Right lobe of liver (tissue), 6 donors: ENCODE measurements around the gene KCNQ2. TPM values are rescaled to one million over a fixed set of nuclear protein-coding genes. Genes with fewer than 3 reads are reported as not detected.
"Not testable (repeated sequence)": the region's sequence is repeated elsewhere in the genome, so short reads cannot be mapped to it uniquely, and the experiment has no call there.

Experiments used
- ATAC-seq, 4 donors: fragments of 200-7000 bp; cut with Tn5 transposase; one replicate each; pipeline ENCODE4 v1.9.1; 2020; ENCODE audit warnings: mild to moderate bottlenecking in 4 of 4, moderate library complexity in 4 of 4
- DNase-seq, 3 donors: peaks; one replicate each; pipeline ENCODE4 v3.0.0-alpha.2; 2020
- H3K27ac ChIP-seq, 3 donors: fragments of 200-600 bp; one replicate each; pipeline ENCODE4 v1.8.0; 2022
- H3K27me3 ChIP-seq, 2 donors: fragments of 200-600 bp; one replicate each; pipeline ENCODE4 v1.8.0; 2022
- H3K36me3 ChIP-seq, 4 donors: fragments of 200-600 bp; sonication (generic) in 1 of 4; one replicate each; pipeline versions ENCODE4 v1.5.1 to v1.8.0; 2017 to 2022; ENCODE audit warnings: control low read depth in 1 of 4
- H3K4me1 ChIP-seq, 4 donors: fragments of 200-600 bp; sonication (generic) in 1 of 4; one replicate each; pipeline versions ENCODE4 v1.5.1 to v1.8.0; 2017 to 2022; ENCODE audit warnings: control low read depth in 1 of 4
- H3K4me3 ChIP-seq, 3 donors: fragments of 200-600 bp; one replicate each; pipeline ENCODE4 v1.8.0; 2022
- H3K9me3 ChIP-seq, 4 donors: fragments of 200-600 bp; sonication (generic) in 1 of 4; one replicate each; pipeline versions ENCODE4 v1.5.1 to v1.8.0; 2017 to 2022; ENCODE audit warnings: control low read depth in 1 of 4
- POLR2A ChIP-seq: fragments of 450-650 bp; IDR thresholded peaks from one replicate; pipeline ENCODE4 v1.6.1; 2017; ENCODE audit warnings: antibody characterized with exemption, mild to moderate bottlenecking
- WGBS: methylation state at CpG from one replicate; pipeline ENCODE4 v1.1.6; 2018; ENCODE audit warnings: low coverage, low lambda C conversion rate; ENCODE audit not compliant: insufficient coverage; ENCODE audit errors: missing lambda C conversion rate; 5-methylcytosine and 5-hydroxymethylcytosine counted together
- intact Hi-C, 2 donors: fragments of 100-400 bp; cut with DNase I; formaldehyde crosslinking; loops; one replicate each; pipeline versions ENCODE4 v1.11.2 to v1.14.1; 2022
- total RNA-seq, 6 experiments: library from RNA; depleted of rRNA in 2 of 6; stranded (reverse); fragments of >200 nt in 2 of 6; fragmentation: NEBNext Ultra II Directional in 3 of 6; extraction: Animal tissue kit (Norgen Biotek cat#: 25700) in 3 of 6; gene quantifications; one replicate each; pipeline versions ENCODE4 v1.1.0 to v1.2.4, GENCODE V29; 2016 to 2023
- TF ChIP-seq, protein P1 (sequence below), 4 donors: fragments of 200-600 bp in 3 of 4; fragments of 450-650 bp in 1 of 4; IDR thresholded peaks; one replicate each; pipeline versions ENCODE4 v1.5.1 to v1.8.0; 2016 to 2022; ENCODE audit warnings: antibody characterized with exemption in 4 of 4, mild to moderate bottlenecking in 2 of 4
- donor health status: DM: no; HTN: yes; CAD: no.
- donor health status: DM: no; HTN: no; CAD: no.
- donor health status: DM: no; HTN: no; CAD: no.
- donor health status: DM: no; HTN: yes; CAD: no.
- donor health status: DM: no; HTN: yes; CAD: no.

Gene KCNQ2
- total RNA-seq, 6 experiments from 2014 or later = not detected

DNA sequence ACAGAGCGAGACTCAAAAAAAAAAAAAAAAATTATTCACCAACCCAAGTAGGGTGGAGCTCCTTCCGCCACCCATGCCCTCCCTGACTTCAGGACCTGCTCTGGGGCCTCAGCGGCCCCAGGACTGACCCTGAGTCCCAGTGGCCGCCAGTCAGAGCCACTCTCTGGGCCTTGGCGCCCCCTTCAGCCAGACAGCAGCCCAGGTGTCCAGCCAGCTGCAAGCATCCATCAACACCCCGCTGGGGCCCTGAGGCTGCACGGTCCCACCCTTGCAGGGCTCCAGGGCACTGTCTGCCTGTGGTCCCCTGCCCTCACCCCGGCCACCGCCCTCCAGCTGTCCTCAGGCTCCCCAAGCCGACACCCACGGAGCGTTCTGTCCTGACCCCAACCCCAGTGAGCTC lies 11.4 kb upstream of the KCNQ2 start:
- no peaks in the 10 kb centered on the region for H3K27me3 ChIP-seq
- no peaks in the 10 kb centered on the region for H3K9me3 ChIP-seq
- TF ChIP-seq POLR2A = no peak
- TF ChIP-seq, protein P1, sequence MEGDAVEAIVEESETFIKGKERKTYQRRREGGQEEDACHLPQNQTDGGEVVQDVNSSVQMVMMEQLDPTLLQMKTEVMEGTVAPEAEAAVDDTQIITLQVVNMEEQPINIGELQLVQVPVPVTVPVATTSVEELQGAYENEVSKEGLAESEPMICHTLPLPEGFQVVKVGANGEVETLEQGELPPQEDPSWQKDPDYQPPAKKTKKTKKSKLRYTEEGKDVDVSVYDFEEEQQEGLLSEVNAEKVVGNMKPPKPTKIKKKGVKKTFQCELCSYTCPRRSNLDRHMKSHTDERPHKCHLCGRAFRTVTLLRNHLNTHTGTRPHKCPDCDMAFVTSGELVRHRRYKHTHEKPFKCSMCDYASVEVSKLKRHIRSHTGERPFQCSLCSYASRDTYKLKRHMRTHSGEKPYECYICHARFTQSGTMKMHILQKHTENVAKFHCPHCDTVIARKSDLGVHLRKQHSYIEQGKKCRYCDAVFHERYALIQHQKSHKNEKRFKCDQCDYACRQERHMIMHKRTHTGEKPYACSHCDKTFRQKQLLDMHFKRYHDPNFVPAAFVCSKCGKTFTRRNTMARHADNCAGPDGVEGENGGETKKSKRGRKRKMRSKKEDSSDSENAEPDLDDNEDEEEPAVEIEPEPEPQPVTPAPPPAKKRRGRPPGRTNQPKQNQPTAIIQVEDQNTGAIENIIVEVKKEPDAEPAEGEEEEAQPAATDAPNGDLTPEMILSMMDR (IDR thresholded peaks at IDR 0.05) = no peak
- WGBS = 60% methylated on average over 3 of the region's 12 CpGs
- intact Hi-C loops = no loop called here
- no peak overlapping the region for H3K27ac ChIP-seq
- no peak for ATAC-seq
- DNase-seq = no peak
- H3K4me1 ChIP-seq = no peaks in the 10 kb centered on the region
- no peaks in the 10 kb centered on the region for H3K36me3 ChIP-seq
- H3K4me3 ChIP-seq = no peak overlapping the region

DNA sequence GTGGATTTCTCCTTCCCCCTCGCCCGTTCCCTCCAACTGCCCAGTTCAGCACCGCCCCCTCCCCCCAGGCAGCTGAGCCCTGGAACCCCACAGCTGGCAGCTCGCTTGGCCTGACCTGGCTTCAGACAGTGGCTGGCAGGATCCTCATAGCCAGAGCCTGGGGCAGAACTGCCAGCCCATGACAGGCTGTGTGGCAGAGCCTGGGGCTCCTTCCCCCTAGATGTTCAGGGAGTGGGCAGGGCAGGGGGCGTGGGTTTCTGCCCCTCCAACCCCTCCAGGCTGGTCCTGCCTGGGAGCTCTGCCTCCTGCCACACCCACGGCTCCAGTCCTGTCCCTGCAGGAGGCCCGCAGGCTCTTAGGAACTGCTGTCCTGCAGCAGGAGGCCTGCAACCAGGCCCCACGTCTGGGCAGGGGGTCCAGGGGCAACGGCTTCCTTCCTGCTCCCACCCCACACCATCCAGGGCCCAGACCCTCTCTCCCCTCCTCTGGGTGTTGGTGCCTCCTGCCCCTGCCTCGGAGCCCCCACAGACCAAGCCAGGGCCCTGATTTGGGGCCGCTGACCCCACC lies 9.6 kb upstream of the KCNQ2 start:
- WGBS = 38% methylated on average over 5 of the region's 11 CpGs
- intact Hi-C loops = no loop called here
- H3K27me3 ChIP-seq = no peaks in the 10 kb centered on the region

DNA sequence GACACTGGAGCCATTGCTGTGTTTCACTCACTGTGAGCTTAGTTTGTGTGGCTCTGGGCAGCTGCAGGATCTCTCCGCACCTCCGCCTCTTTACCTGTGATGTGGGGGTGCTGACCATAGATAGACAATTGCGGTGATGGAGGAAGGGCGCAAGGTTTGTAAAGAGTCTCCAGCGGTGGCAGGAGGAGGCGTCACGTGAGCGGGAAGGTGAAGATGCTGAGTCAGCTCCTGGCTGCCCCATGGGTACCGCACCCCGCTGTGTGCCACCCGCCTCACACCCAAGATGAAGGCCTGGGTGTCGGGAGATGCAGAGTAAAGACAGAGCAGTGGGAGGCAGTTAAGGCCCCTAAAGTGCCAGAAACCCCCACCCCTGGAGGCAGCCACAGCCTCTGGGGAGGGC lies 9.0 kb upstream of the KCNQ2 start:
- WGBS = 27% methylated on average over 6 of the region's 12 CpGs
- no peak for ATAC-seq
- Histone ChIP-seq H3K9me3 (no peaks in the 10 kb centered on the region), H3K4me3 (no peak overlapping the region), H3K27ac (no peak overlapping the region), H3K36me3 (no peaks in the 10 kb centered on the region), H3K4me1 (no peaks in the 10 kb centered on the region), H3K27me3 (no peaks in the 10 kb centered on the region)
- TF ChIP-seq POLR2A = no peak
- no peak for DNase-seq
- intact Hi-C loops = no loop called here

More for the DNA sequence above, 9.6 kb upstream of the KCNQ2 start:
- no peak overlapping the region for H3K4me3 ChIP-seq
- H3K27ac ChIP-seq = no peak overlapping the region
- no peaks in the 10 kb centered on the region for H3K36me3 ChIP-seq
- H3K9me3 ChIP-seq = no peaks in the 10 kb centered on the region
- TF ChIP-seq, protein P1 (IDR thresholded peaks at IDR 0.05) = no peak
- no peak for TF ChIP-seq POLR2A
- ATAC-seq (no peak), DNase-seq (no peak)
- no peaks in the 10 kb centered on the region for H3K4me1 ChIP-seq

DNA sequence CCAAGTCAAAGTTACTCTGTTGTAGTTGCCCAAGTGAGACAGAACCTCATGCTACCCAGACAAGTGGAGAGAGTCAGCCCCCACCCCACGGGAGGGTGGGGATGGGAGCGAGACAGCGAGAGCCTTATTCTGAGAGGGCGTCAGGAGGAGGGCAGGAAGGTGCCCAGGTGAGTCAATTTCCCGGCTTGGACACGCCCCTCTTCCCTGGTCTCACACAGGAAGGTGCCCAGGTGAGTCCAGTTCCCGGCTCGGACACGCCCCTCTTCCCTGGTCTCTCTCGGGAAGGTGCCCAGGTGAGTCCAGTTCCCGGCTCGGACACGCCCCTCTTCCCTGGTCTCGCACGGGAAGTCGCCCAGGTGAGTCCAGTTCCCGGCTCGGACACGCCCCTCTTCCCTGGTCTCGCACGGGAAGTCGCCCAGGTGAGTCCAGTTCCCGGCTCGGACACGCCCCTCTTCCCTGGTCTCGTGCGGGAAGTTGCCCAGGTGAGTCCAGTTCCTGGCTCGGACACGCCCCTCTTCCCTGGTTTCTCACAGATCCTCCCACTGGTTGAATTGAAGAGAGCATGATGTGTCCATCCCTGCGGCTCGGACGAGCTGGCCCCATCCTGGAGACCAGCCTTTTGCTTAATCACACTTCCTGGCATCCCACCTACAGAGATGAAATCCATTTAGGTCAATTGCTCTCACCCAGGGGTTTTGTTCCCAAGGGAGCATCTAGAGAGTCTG lies 7.4 kb upstream of the KCNQ2 start:
- DNase-seq, intact Hi-C loops, ATAC-seq: not testable (repeated sequence)

DNA sequence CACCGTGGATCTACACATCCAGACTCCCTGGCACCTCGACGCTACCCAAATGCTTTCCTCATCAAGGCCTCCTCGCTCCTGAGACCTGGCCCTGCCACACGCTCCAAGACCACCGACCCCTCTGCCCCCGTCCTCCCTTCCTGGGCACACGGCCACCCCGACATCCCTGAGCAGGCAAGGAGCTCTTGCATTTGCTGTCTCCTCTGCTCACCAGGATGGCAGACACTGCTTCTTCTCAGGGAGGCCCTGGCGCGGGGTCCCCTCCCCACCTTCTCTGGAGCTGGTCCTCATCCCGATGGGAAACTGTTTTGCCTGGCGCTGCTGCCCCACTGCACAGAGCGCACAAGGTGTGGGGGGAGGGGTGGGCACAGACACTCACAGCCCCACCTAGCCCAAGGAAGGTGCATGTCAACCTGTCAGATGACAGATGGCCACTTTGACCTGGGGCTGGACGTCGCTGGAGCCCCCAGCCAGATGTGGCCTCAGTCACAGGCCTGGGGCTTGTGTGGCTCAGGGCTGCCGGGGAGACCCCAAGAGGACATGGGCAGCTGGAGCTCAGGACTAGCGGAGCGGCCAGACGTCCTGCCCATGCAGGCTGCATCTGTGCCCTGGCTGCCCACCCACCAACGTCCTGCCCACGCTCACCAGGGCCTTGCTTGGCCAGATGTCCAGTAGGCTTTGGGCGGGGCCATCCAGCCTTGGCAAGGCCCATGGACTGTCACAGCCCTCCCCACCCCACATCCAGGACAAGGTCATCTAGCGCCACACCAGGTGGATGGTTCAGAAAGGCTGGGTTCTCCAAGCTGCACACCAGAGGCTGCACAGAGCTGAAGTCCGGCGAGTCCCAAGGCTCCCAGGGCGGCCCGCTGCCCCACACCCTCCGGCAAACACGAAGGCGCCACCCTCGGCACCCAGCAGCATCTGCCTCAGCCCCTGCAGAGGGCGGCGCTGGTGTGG lies 6.2 kb upstream of the KCNQ2 start:
- 68% methylated on average over 7 of the region's 34 CpGs for WGBS
- DNase-seq (no peak), ATAC-seq (no peak)
- Histone ChIP-seq H3K27me3 (peaks cover 0 to 6% of the 10 kb centered on the region in 2 donors), H3K4me1 (no peaks in the 10 kb centered on the region), H3K27ac (no peak overlapping the region), H3K4me3 (no peak overlapping the region), H3K36me3 (no peaks in the 10 kb centered on the region), H3K9me3 (no peaks in the 10 kb centered on the region)
- TF ChIP-seq POLR2A = no peak
- TF ChIP-seq, protein P1 (IDR thresholded peaks at IDR 0.05) = no peak
- intact Hi-C loops = no loop called here

More for the DNA sequence above, 7.4 kb upstream of the KCNQ2 start:
- H3K4me3 ChIP-seq, H3K4me1 ChIP-seq, H3K9me3 ChIP-seq, H3K27me3 ChIP-seq, H3K27ac ChIP-seq, H3K36me3 ChIP-seq: not testable (repeated sequence)
- 50% methylated on average over 7 of the region's 32 CpGs for WGBS
